WTC11 (cell line): ENCODE data around the gene IPO11. TPM values are rescaled to one million over a fixed set of nuclear protein-coding genes. Genes with fewer than 3 reads are reported as not detected.
"Not testable (repeated sequence)": the region's sequence is repeated elsewhere in the genome, so short reads cannot be mapped to it uniquely, and the experiment has no call there.

Source experiments
- ATAC-seq: fragments of 200-7000 bp; cut with Tn5 transposase; 2 replicates; pipeline ENCODE4 v1.10.0; 2021; ENCODE audit warnings: mild to moderate bottlenecking, moderate library complexity
- CTCF ChIA-PET: fragments of 300-600 bp; sonication (Branson Sonifier 250); formaldehyde crosslinking; loops from one replicate; lab custom pipeline; 2021; ENCODE audit warnings: antibody characterized with exemption; lab: Charles Lee
- POLR2A ChIA-PET: fragments of 350-600 bp; sonication (Branson Sonifier 250); formaldehyde crosslinking; loops from one replicate; lab custom pipeline; 2021; ENCODE audit warnings: antibody characterized with exemption; lab: Charles Lee
- DNase-seq: peaks from one replicate; pipeline ENCODE4 v3.0.0; 2021; ENCODE audit warnings: low spot score
- H3K27ac Mint-ChIP-seq: 2 replicates; pipeline ENCODE4 v1.8.0; 2021; ENCODE audit warnings: mixed read lengths
- H3K27me3 Mint-ChIP-seq: 2 replicates; pipeline ENCODE4 v1.8.0; 2021; ENCODE audit warnings: low read depth, mild to moderate bottlenecking, moderate library complexity, mixed read lengths
- H3K36me3 Mint-ChIP-seq: 2 replicates; pipeline ENCODE4 v1.8.0; 2021; ENCODE audit warnings: mixed read lengths
- H3K4me1 Mint-ChIP-seq: 2 replicates; pipeline ENCODE4 v1.8.0; 2022; ENCODE audit warnings: mixed read lengths
- H3K4me3 Mint-ChIP-seq: 2 replicates; pipeline ENCODE4 v1.8.0; 2021; ENCODE audit warnings: mild to moderate bottlenecking, moderate library complexity, mixed read lengths
- H3K9me3 Mint-ChIP-seq: 2 replicates; pipeline ENCODE4 v1.8.0; 2021; ENCODE audit warnings: mixed read lengths
- ATF6 ChIP-seq: sonication (generic); formaldehyde crosslinking; IDR thresholded peaks from 2 replicates; pipeline ENCODE4 v1.8.1; 2023; ENCODE audit warnings: mild to moderate bottlenecking, missing genetic modification reagents
- CBFB ChIP-seq: sonication (generic); formaldehyde crosslinking; IDR thresholded peaks from 2 replicates; pipeline ENCODE4 v1.8.1; 2022; ENCODE audit warnings: mild to moderate bottlenecking, low read depth, missing genetic modification reagents
- CREB1 ChIP-seq: sonication (generic); formaldehyde crosslinking; IDR thresholded peaks from 2 replicates; pipeline ENCODE4 v1.8.0; 2023; ENCODE audit warnings: mild to moderate bottlenecking, missing genetic modification reagents
- ELF4 ChIP-seq: sonication (generic); formaldehyde crosslinking; IDR thresholded peaks from 2 replicates; pipeline ENCODE4 v1.8.1; 2022; ENCODE audit warnings: low read depth, mild to moderate bottlenecking, moderate library complexity, missing genetic modification reagents
- EMX1 ChIP-seq: fragments of 250-450 bp; sonication (Bioruptor Pico); IDR thresholded peaks from 2 replicates; pipeline ENCODE4 v1.8.0; 2021; ENCODE audit warnings: mild to moderate bottlenecking
- ETV6 ChIP-seq: sonication (generic); formaldehyde crosslinking; IDR thresholded peaks from 2 replicates; pipeline ENCODE4 v1.8.1; 2022; ENCODE audit warnings: mild to moderate bottlenecking, missing genetic modification reagents
- GTF2I ChIP-seq: fragments of 250-450 bp; sonication (Bioruptor Pico); conservative IDR thresholded peaks from 2 replicates; pipeline ENCODE4 v1.4.0; 2021; ENCODE audit warnings: mild to moderate bottlenecking
- IRF2 ChIP-seq: sonication (generic); formaldehyde crosslinking; IDR thresholded peaks from 2 replicates; pipeline ENCODE4 v1.8.0; 2022; ENCODE audit warnings: low read depth, missing genetic modification reagents, borderline replicate concordance
- JUN ChIP-seq: sonication (generic); formaldehyde crosslinking; IDR thresholded peaks from 2 replicates; pipeline ENCODE4 v1.8.0; 2023; ENCODE audit warnings: mild to moderate bottlenecking, missing genetic modification reagents
- NFATC4 ChIP-seq: fragments of 250-450 bp; sonication (Bioruptor Pico); IDR thresholded peaks from 2 replicates; pipeline ENCODE4 v1.9.0; 2021; ENCODE audit warnings: mild to moderate bottlenecking
- NFE2L1 ChIP-seq: sonication (generic); formaldehyde crosslinking; IDR thresholded peaks from 2 replicates; pipeline ENCODE4 v1.8.1; 2023; ENCODE audit warnings: missing genetic modification reagents
- NR2C2 ChIP-seq: sonication (generic); formaldehyde crosslinking; IDR thresholded peaks from 2 replicates; pipeline ENCODE4 v1.8.0; 2022; ENCODE audit warnings: mild to moderate bottlenecking, missing genetic modification reagents
- OVOL2 ChIP-seq: fragments of 250-450 bp; sonication (Bioruptor Pico); IDR thresholded peaks from 2 replicates; pipeline ENCODE4 v1.9.0; 2021; ENCODE audit warnings: mild to moderate bottlenecking, borderline replicate concordance
- TCF7 ChIP-seq: sonication (generic); formaldehyde crosslinking; IDR thresholded peaks from 2 replicates; pipeline ENCODE4 v1.8.0; 2022; ENCODE audit warnings: mild to moderate bottlenecking, low read depth, missing genetic modification reagents, moderate library complexity
- ZNF121 ChIP-seq: sonication (generic); formaldehyde crosslinking; IDR thresholded peaks from 2 replicates; pipeline ENCODE4 v1.8.0; 2023; ENCODE audit warnings: missing genetic modification reagents
- ZNF512 ChIP-seq: sonication (generic); formaldehyde crosslinking; IDR thresholded peaks from 2 replicates; pipeline ENCODE4 v1.8.1; 2022; ENCODE audit warnings: missing genetic modification reagents, borderline replicate concordance
- ZNF671 ChIP-seq: fragments of 250-450 bp; sonication (Bioruptor Pico); IDR thresholded peaks from 2 replicates; pipeline ENCODE4 v1.8.0; 2021; ENCODE audit warnings: mild to moderate bottlenecking
- total RNA-seq: library from RNA; stranded (reverse); gene quantifications from 3 replicates; pipeline ENCODE4 v1.2.3, GENCODE V29; 2021
- TF ChIP-seq, protein P1 (sequence below): sonication (generic); formaldehyde crosslinking; IDR thresholded peaks from 2 replicates; pipeline ENCODE4 v1.8.0; 2022; ENCODE audit warnings: mild to moderate bottlenecking, missing genetic modification reagents
- TF ChIP-seq, protein P2 (sequence below): sonication (generic); formaldehyde crosslinking; IDR thresholded peaks from 2 replicates; pipeline ENCODE4 v1.8.1; 2023; ENCODE audit warnings: mild to moderate bottlenecking, missing genetic modification reagents
- TF ChIP-seq, protein P3 (sequence below): sonication (generic); formaldehyde crosslinking; IDR thresholded peaks from 2 replicates; pipeline ENCODE4 v1.8.1; 2022; ENCODE audit warnings: low read depth, missing genetic modification reagents, borderline replicate concordance
- TF ChIP-seq, protein P4 (sequence below): fragments of 250-450 bp; sonication (Bioruptor Pico); IDR thresholded peaks from 2 replicates; pipeline ENCODE4 v1.9.0; 2021; ENCODE audit warnings: moderate library complexity, mild to moderate bottlenecking, inconsistent platforms, borderline replicate concordance
- TF ChIP-seq, protein P5 (sequence below): sonication (generic); formaldehyde crosslinking; IDR thresholded peaks from 2 replicates; pipeline ENCODE4 v1.8.0; 2022; ENCODE audit warnings: mild to moderate bottlenecking, missing genetic modification reagents
- TF ChIP-seq, protein P6 (sequence below): fragments of 250-450 bp; sonication (Bioruptor Pico); IDR thresholded peaks from 2 replicates; pipeline ENCODE4 v2.1.2; 2022; ENCODE audit warnings: mild to moderate bottlenecking, moderate library complexity

The IPO11 gene
- total RNA-seq, 1 experiment from 2014 or later: 61.9 TPM

DNA sequence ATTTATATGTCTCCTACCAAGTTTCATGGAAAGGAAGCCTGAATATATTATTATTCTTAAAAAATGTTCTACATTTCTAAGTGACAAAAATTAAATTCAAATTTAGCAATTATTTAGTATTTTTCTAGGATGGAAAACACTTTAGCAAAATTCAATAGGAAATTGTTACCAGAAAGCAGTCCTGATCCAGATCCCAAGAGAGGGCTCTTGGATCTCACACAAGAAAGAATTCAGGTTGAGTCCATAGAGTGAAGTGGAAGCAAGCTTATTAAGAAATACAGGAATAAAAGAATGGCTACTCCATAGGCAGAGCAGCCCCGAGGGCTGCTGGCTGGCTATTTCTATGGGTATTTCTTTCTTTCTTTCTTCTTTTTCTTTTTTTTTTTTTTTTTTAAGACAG lies 210.7 kb downstream of the IPO11 start (continued):
- TF ChIP-seq, protein P1, sequence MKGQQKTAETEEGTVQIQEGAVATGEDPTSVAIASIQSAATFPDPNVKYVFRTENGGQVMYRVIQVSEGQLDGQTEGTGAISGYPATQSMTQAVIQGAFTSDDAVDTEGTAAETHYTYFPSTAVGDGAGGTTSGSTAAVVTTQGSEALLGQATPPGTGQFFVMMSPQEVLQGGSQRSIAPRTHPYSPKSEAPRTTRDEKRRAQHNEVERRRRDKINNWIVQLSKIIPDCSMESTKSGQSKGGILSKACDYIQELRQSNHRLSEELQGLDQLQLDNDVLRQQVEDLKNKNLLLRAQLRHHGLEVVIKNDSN (CRISPR knock-in tag): no peak
- TF ChIP-seq ATF6 (CRISPR knock-in tag) (no peak), ZNF671 (CRISPR knock-in tag) (no peak), GTF2I (no peak), NFATC4 (CRISPR knock-in tag) (no peak), TCF7 (CRISPR knock-in tag) (no peak)
- TF ChIP-seq, protein P2, sequence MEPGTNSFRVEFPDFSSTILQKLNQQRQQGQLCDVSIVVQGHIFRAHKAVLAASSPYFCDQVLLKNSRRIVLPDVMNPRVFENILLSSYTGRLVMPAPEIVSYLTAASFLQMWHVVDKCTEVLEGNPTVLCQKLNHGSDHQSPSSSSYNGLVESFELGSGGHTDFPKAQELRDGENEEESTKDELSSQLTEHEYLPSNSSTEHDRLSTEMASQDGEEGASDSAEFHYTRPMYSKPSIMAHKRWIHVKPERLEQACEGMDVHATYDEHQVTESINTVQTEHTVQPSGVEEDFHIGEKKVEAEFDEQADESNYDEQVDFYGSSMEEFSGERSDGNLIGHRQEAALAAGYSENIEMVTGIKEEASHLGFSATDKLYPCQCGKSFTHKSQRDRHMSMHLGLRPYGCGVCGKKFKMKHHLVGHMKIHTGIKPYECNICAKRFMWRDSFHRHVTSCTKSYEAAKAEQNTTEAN: no peak
- TF ChIP-seq, all 79 proteins: peak for 0

- CTCF ChIA-PET, DNase-seq, H3K36me3 Mint-ChIP-seq, H3K27ac Mint-ChIP-seq, H3K9me3 Mint-ChIP-seq, H3K4me3 Mint-ChIP-seq, POLR2A ChIA-PET, ATAC-seq, H3K27me3 Mint-ChIP-seq: not testable (repeated sequence)
- peaks cover 62% of the 10 kb centered on the region for H3K4me1 Mint-ChIP-seq
Measured at GRCh38 chr5:62624436-62624835, 211.9 kb downstream of the IPO11 start.

DNA sequence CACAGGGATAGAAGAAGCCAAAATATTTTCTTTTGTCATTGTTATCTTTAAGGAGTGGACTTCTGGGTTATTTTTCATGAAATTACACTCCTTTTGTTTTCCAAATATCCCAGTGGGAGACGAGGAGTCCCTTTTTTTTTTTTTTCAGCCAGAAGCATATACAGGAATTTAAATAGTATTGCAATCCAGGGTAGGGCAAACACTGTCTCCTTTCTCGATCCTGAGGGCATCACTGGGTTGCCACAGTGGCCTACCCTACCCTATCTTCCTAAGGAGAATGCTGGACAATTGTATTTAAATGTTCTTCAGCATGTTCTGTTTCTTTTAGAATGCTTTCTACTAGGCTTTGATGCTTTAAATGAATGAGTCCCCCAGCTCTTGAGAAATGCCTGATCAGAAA lies 214.0 kb downstream of the IPO11 start:
- peaks cover 11% of the 10 kb centered on the region; the same call in 1 of the 2 replicates for H3K36me3 Mint-ChIP-seq
- no peaks in the 10 kb centered on the region for H3K9me3 Mint-ChIP-seq
- peaks cover 46% of the 10 kb centered on the region for H3K4me1 Mint-ChIP-seq
- ATAC-seq (peak; percentile 72), DNase-seq (no peak)
- ChIA-PET POLR2A (no interaction called here), CTCF (interaction anchor here (1.1 to 1.3 kb wide), 3 partner anchors 40 to 166 kb away, joined by 3 read pairs; no protein-coding TSS in a partner anchor)
- H3K27me3 Mint-ChIP-seq: no peaks in the 10 kb centered on the region
- peak overlapping the region; percentile 32 for H3K4me3 Mint-ChIP-seq
- H3K27ac Mint-ChIP-seq: peak overlapping the region; percentile 54
- TF ChIP-seq IRF2 (CRISPR knock-in tag): no peak
- TF ChIP-seq ELF4 (CRISPR knock-in tag): no peak
- TF ChIP-seq, protein P3, sequence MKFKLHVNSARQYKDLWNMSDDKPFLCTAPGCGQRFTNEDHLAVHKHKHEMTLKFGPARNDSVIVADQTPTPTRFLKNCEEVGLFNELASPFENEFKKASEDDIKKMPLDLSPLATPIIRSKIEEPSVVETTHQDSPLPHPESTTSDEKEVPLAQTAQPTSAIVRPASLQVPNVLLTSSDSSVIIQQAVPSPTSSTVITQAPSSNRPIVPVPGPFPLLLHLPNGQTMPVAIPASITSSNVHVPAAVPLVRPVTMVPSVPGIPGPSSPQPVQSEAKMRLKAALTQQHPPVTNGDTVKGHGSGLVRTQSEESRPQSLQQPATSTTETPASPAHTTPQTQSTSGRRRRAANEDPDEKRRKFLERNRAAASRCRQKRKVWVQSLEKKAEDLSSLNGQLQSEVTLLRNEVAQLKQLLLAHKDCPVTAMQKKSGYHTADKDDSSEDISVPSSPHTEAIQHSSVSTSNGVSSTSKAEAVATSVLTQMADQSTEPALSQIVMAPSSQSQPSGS: no peak
- no peak for TF ChIP-seq CREB1 (CRISPR knock-in tag)
- no peak for TF ChIP-seq NR2C2 (CRISPR knock-in tag)
- TF ChIP-seq ZNF671 (CRISPR knock-in tag): no peak
- TF ChIP-seq, protein P4, sequence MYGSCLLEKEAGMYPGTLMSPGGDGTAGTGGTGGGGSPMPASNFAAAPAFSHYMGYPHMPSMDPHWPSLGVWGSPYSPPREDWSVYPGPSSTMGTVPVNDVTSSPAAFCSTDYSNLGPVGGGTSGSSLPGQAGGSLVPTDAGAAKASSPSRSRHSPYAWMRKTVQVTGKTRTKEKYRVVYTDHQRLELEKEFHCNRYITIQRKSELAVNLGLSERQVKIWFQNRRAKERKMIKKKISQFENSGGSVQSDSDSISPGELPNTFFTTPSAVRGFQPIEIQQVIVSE (CRISPR knock-in tag): no peak
- TF ChIP-seq CBFB: no peak
- no peak for TF ChIP-seq ZNF512 (CRISPR knock-in tag)
- TF ChIP-seq, protein P5, sequence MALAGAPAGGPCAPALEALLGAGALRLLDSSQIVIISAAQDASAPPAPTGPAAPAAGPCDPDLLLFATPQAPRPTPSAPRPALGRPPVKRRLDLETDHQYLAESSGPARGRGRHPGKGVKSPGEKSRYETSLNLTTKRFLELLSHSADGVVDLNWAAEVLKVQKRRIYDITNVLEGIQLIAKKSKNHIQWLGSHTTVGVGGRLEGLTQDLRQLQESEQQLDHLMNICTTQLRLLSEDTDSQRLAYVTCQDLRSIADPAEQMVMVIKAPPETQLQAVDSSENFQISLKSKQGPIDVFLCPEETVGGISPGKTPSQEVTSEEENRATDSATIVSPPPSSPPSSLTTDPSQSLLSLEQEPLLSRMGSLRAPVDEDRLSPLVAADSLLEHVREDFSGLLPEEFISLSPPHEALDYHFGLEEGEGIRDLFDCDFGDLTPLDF (CRISPR knock-in tag): no peak
- no peak for TF ChIP-seq EMX1
- no peak for TF ChIP-seq NFE2L1 (CRISPR knock-in tag)
- TF ChIP-seq OVOL2 (CRISPR knock-in tag): no peak
- TF ChIP-seq, protein P1 (CRISPR knock-in tag): no peak
- no peak for TF ChIP-seq ZNF121
- no peak for TF ChIP-seq ETV6 (CRISPR knock-in tag)
- TF ChIP-seq JUN: no peak
- TF ChIP-seq, protein P6, sequence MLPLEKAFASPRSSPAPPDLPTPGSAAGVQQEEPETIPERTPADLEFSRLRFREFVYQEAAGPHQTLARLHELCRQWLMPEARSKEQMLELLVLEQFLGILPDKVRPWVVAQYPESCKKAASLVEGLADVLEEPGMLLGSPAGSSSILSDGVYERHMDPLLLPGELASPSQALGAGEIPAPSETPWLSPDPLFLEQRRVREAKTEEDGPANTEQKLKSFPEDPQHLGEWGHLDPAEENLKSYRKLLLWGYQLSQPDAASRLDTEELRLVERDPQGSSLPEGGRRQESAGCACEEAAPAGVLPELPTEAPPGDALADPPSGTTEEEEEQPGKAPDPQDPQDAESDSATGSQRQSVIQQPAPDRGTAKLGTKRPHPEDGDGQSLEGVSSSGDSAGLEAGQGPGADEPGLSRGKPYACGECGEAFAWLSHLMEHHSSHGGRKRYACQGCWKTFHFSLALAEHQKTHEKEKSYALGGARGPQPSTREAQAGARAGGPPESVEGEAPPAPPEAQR (CRISPR knock-in tag): no peak
